ENCODE data around the gene JAML.

The JAML gene

GRCh38 chr11:118219244-118219643 lies 5.6 kb downstream of the JAML start:
- Histone ChIP-seq H3K36me3 (ENCODE audit: control insufficient read depth, insufficient read depth, low read length) (no peaks in the 10 kb centered on the region), H3K4me3 (ENCODE audit: insufficient read depth, low read depth, low read length, poor library complexity, severe bottlenecking) (no peak overlapping the region), H3K4me1 (ENCODE audit: control insufficient read depth, insufficient read depth, low read length, poor library complexity, severe bottlenecking) (peaks cover 67% of the 10 kb centered on the region), H3K27me3 (replicated peaks; ENCODE audit: control insufficient read depth, insufficient read depth, low read length, poor library complexity, severe bottlenecking) (no peaks in the 10 kb centered on the region), H3K27ac (ENCODE audit: insufficient read depth, low read length, poor library complexity, severe bottlenecking) (no peak overlapping the region), H3K9me3 (ENCODE audit: control insufficient read depth, low read length) (no peaks in the 10 kb centered on the region)
- no peak for DNase-seq

- peak overlapping the region; percentile 59 for H3K27ac ChIP-seq (ENCODE audit: insufficient read depth, low read length, poor library complexity, severe bottlenecking)
- no peaks in the 10 kb centered on the region for H3K9me3 ChIP-seq (ENCODE audit: control insufficient read depth, low read length)
- DNase-seq: no peak
- peaks cover 73% of the 10 kb centered on the region for H3K4me1 ChIP-seq (ENCODE audit: control insufficient read depth, insufficient read depth, low read length, poor library complexity, severe bottlenecking)
- H3K4me3 ChIP-seq (ENCODE audit: insufficient read depth, low read depth, low read length, poor library complexity, severe bottlenecking): peak overlapping the region; percentile 30
- H3K36me3 ChIP-seq (ENCODE audit: control insufficient read depth, insufficient read depth, low read length): no peaks in the 10 kb centered on the region
- H3K27me3 ChIP-seq (replicated peaks; ENCODE audit: control insufficient read depth, insufficient read depth, low read length, poor library complexity, severe bottlenecking): no peaks in the 10 kb centered on the region
Observed at GRCh38 chr11:118217575-118217974, 7.2 kb downstream of the JAML start.

- DNase-seq: peak; percentile 29 to 48 (median 39)
- peak overlapping the region; percentile 30 for H3K4me3 ChIP-seq (ENCODE audit: insufficient read depth, low read depth, low read length, poor library complexity, severe bottlenecking)
- H3K9me3 ChIP-seq (ENCODE audit: control insufficient read depth, low read length): no peaks in the 10 kb centered on the region
- H3K27ac ChIP-seq (ENCODE audit: insufficient read depth, low read length, poor library complexity, severe bottlenecking): peak overlapping the region; percentile 59
- peaks cover 67% of the 10 kb centered on the region for H3K4me1 ChIP-seq (ENCODE audit: control insufficient read depth, insufficient read depth, low read length, poor library complexity, severe bottlenecking)
- peaks cover 7% of the 10 kb centered on the region for H3K36me3 ChIP-seq (ENCODE audit: control insufficient read depth, insufficient read depth, low read length)
- H3K27me3 ChIP-seq (replicated peaks; ENCODE audit: control insufficient read depth, insufficient read depth, low read length, poor library complexity, severe bottlenecking): no peaks in the 10 kb centered on the region
Observed at GRCh38 chr11:118216621-118217481, 8.0 kb downstream of the JAML start.

- Histone ChIP-seq H3K4me1 (ENCODE audit: control insufficient read depth, insufficient read depth, low read length, poor library complexity, severe bottlenecking) (peaks cover 56% of the 10 kb centered on the region), H3K36me3 (ENCODE audit: control insufficient read depth, insufficient read depth, low read length) (peaks cover 18% of the 10 kb centered on the region), H3K27me3 (replicated peaks; ENCODE audit: control insufficient read depth, insufficient read depth, low read length, poor library complexity, severe bottlenecking) (no peaks in the 10 kb centered on the region), H3K9me3 (ENCODE audit: control insufficient read depth, low read length) (no peaks in the 10 kb centered on the region), H3K4me3 (ENCODE audit: insufficient read depth, low read depth, low read length, poor library complexity, severe bottlenecking) (peak overlapping the region; percentile 6), H3K27ac (ENCODE audit: insufficient read depth, low read length, poor library complexity, severe bottlenecking) (peak overlapping the region; percentile 59)
- no peak for DNase-seq
Observed at GRCh38 chr11:118215765-118216164, 9.0 kb downstream of the JAML start.

- Histone ChIP-seq H3K9me3 (ENCODE audit: control insufficient read depth, low read length) (no peaks in the 10 kb centered on the region), H3K4me3 (ENCODE audit: insufficient read depth, low read depth, low read length, poor library complexity, severe bottlenecking) (peak overlapping the region; percentile 6), H3K36me3 (ENCODE audit: control insufficient read depth, insufficient read depth, low read length) (peaks cover 23% of the 10 kb centered on the region), H3K27ac (ENCODE audit: insufficient read depth, low read length, poor library complexity, severe bottlenecking) (no peak overlapping the region), H3K4me1 (ENCODE audit: control insufficient read depth, insufficient read depth, low read length, poor library complexity, severe bottlenecking) (peaks cover 52% of the 10 kb centered on the region), H3K27me3 (replicated peaks; ENCODE audit: control insufficient read depth, insufficient read depth, low read length, poor library complexity, severe bottlenecking) (no peaks in the 10 kb centered on the region)
- no peak for DNase-seq
Observed at GRCh38 chr11:118215262-118215661, 9.5 kb downstream of the JAML start.

GRCh38 chr11:118214210-118214914 lies 10.4 kb downstream of the JAML start:
- DNase-seq: no peak
- Histone ChIP-seq H3K27ac (ENCODE audit: insufficient read depth, low read length, poor library complexity, severe bottlenecking) (no peak overlapping the region), H3K4me1 (ENCODE audit: control insufficient read depth, insufficient read depth, low read length, poor library complexity, severe bottlenecking) (peaks cover 44% of the 10 kb centered on the region), H3K27me3 (replicated peaks; ENCODE audit: control insufficient read depth, insufficient read depth, low read length, poor library complexity, severe bottlenecking) (no peaks in the 10 kb centered on the region), H3K4me3 (ENCODE audit: insufficient read depth, low read depth, low read length, poor library complexity, severe bottlenecking) (no peak overlapping the region), H3K9me3 (ENCODE audit: control insufficient read depth, low read length) (no peaks in the 10 kb centered on the region), H3K36me3 (ENCODE audit: control insufficient read depth, insufficient read depth, low read length) (peaks cover 28% of the 10 kb centered on the region)

- peaks cover 28% of the 10 kb centered on the region for H3K36me3 ChIP-seq (ENCODE audit: control insufficient read depth, insufficient read depth, low read length)
- no peaks in the 10 kb centered on the region for H3K27me3 ChIP-seq (replicated peaks; ENCODE audit: control insufficient read depth, insufficient read depth, low read length, poor library complexity, severe bottlenecking)
- H3K4me3 ChIP-seq (ENCODE audit: insufficient read depth, low read depth, low read length, poor library complexity, severe bottlenecking): no peak overlapping the region
- H3K9me3 ChIP-seq (ENCODE audit: control insufficient read depth, low read length): no peaks in the 10 kb centered on the region
- H3K4me1 ChIP-seq (ENCODE audit: control insufficient read depth, insufficient read depth, low read length, poor library complexity, severe bottlenecking): peaks cover 41% of the 10 kb centered on the region
- H3K27ac ChIP-seq (ENCODE audit: insufficient read depth, low read length, poor library complexity, severe bottlenecking): no peak overlapping the region
- DNase-seq: no peak
Observed at GRCh38 chr11:118213781-118214180, 11.0 kb downstream of the JAML start.

- peaks cover 35% of the 10 kb centered on the region for H3K4me1 ChIP-seq (ENCODE audit: control insufficient read depth, insufficient read depth, low read length, poor library complexity, severe bottlenecking)
- H3K27me3 ChIP-seq (replicated peaks; ENCODE audit: control insufficient read depth, insufficient read depth, low read length, poor library complexity, severe bottlenecking): no peaks in the 10 kb centered on the region
- no peak overlapping the region for H3K27ac ChIP-seq (ENCODE audit: insufficient read depth, low read length, poor library complexity, severe bottlenecking)
- no peak overlapping the region for H3K4me3 ChIP-seq (ENCODE audit: insufficient read depth, low read depth, low read length, poor library complexity, severe bottlenecking)
- peaks cover 28% of the 10 kb centered on the region for H3K36me3 ChIP-seq (ENCODE audit: control insufficient read depth, insufficient read depth, low read length)
- no peaks in the 10 kb centered on the region for H3K9me3 ChIP-seq (ENCODE audit: control insufficient read depth, low read length)
- DNase-seq: no peak
Observed at GRCh38 chr11:118213201-118213600, 11.6 kb downstream of the JAML start.

- Histone ChIP-seq H3K27ac (ENCODE audit: insufficient read depth, low read length, poor library complexity, severe bottlenecking) (no peak overlapping the region), H3K4me1 (ENCODE audit: control insufficient read depth, insufficient read depth, low read length, poor library complexity, severe bottlenecking) (peaks cover 33% of the 10 kb centered on the region), H3K27me3 (replicated peaks; ENCODE audit: control insufficient read depth, insufficient read depth, low read length, poor library complexity, severe bottlenecking) (no peaks in the 10 kb centered on the region), H3K4me3 (ENCODE audit: insufficient read depth, low read depth, low read length, poor library complexity, severe bottlenecking) (no peak overlapping the region), H3K36me3 (ENCODE audit: control insufficient read depth, insufficient read depth, low read length) (peaks cover 31% of the 10 kb centered on the region), H3K9me3 (ENCODE audit: control insufficient read depth, low read length) (no peaks in the 10 kb centered on the region)
- no peak for DNase-seq
Observed at GRCh38 chr11:118212781-118213191, 12.0 kb downstream of the JAML start.

- no peaks in the 10 kb centered on the region for H3K27me3 ChIP-seq (replicated peaks; ENCODE audit: control insufficient read depth, insufficient read depth, low read length, poor library complexity, severe bottlenecking)
- peaks cover 34% of the 10 kb centered on the region for H3K36me3 ChIP-seq (ENCODE audit: control insufficient read depth, insufficient read depth, low read length)
- no peaks in the 10 kb centered on the region for H3K9me3 ChIP-seq (ENCODE audit: control insufficient read depth, low read length)
- H3K4me3 ChIP-seq (ENCODE audit: insufficient read depth, low read depth, low read length, poor library complexity, severe bottlenecking): no peak overlapping the region
- no peak overlapping the region for H3K27ac ChIP-seq (ENCODE audit: insufficient read depth, low read length, poor library complexity, severe bottlenecking)
- peaks cover 31% of the 10 kb centered on the region for H3K4me1 ChIP-seq (ENCODE audit: control insufficient read depth, insufficient read depth, low read length, poor library complexity, severe bottlenecking)
- no peak for DNase-seq
Observed at GRCh38 chr11:118212131-118212725, 12.6 kb downstream of the JAML start.

All from effector memory CD4-positive, alpha-beta T cell (primary cell).